ENCODE measurements around the gene TEX10. TPM values are rescaled to one million over a fixed set of nuclear protein-coding genes. Genes with fewer than 3 reads are reported as not detected.

TEX10 gene
- total RNA-seq, 4 donors from 2014 or later, result 17.1 to 33.6 (median 22.9) TPM

DNA sequence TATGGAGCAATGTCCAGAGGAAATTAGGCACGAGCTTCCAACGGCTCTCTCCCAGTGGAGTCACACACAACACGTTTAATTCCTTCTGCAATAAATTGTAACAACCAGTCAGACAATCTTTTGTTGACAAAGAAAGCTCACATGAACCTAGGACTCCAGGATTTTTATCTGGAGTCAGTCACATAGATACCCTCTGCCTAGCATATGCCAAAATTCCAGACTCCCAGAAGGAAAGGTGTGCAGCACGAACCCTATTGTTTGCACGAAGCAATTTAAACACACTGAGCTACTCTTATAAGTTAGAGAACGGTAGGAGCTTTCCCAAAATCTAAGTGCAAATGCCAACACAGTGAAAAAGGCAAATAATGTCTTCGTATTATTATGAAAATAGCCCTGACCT is 67.1 kb downstream of the TEX10 start:
- DNase-seq (ENCODE audit: low spot score in 2 of 2), result no peak
- no peak overlapping the region for H3K4me3 ChIP-seq
- H3K27ac ChIP-seq, result no peak overlapping the region
- WGBS, result 96% methylated on average over 7 of the region's 7 CpGs
- no peaks in the 10 kb centered on the region for H3K27me3 ChIP-seq
- H3K36me3 ChIP-seq, result peaks cover 61% of the 10 kb centered on the region
- peaks cover 13% of the 10 kb centered on the region for H3K9me3 ChIP-seq
- no peaks in the 10 kb centered on the region for H3K4me1 ChIP-seq
- TF ChIP-seq POLR2A (IDR thresholded peaks at IDR 0.05), result no peak
- no peak for TF ChIP-seq EP300 (IDR thresholded peaks at IDR 0.05)
- no peak for TF ChIP-seq POLR2AphosphoS5 (IDR thresholded peaks at IDR 0.05)
- no peak for TF ChIP-seq CTCF (IDR thresholded peaks at IDR 0.05)

DNA sequence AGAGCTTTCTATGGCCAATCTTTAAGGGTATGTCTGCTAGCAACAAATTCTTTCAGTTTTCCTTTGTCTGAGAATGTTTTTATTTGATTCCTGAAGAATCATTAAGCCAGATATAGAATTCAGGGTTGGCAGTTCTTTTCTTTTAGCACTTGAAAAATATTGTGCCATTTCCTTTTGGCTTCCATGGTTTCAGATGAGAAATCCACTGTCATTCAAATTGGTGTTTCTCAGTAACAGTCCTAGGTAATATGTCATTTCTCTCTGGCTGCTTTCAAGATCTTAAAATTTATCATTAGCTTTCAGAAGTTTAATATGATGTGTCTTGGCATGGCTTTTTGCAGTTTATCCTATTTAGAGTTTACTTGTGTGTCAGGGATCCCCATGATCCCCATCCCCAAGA is 67.7 kb downstream of the TEX10 start:
- H3K4me1 ChIP-seq, result no peaks in the 10 kb centered on the region
- no peak overlapping the region for H3K27ac ChIP-seq
- TF ChIP-seq EP300 (IDR thresholded peaks at IDR 0.05), result no peak
- TF ChIP-seq POLR2A (IDR thresholded peaks at IDR 0.05), result no peak
- no peak for TF ChIP-seq CTCF (IDR thresholded peaks at IDR 0.05)
- TF ChIP-seq POLR2AphosphoS5 (IDR thresholded peaks at IDR 0.05), result no peak
- peaks cover 13% of the 10 kb centered on the region for H3K9me3 ChIP-seq
- H3K27me3 ChIP-seq, result no peaks in the 10 kb centered on the region
- no peak overlapping the region for H3K4me3 ChIP-seq
- no peak for DNase-seq (ENCODE audit: low spot score in 2 of 2)
- peaks cover 59% of the 10 kb centered on the region for H3K36me3 ChIP-seq

DNA sequence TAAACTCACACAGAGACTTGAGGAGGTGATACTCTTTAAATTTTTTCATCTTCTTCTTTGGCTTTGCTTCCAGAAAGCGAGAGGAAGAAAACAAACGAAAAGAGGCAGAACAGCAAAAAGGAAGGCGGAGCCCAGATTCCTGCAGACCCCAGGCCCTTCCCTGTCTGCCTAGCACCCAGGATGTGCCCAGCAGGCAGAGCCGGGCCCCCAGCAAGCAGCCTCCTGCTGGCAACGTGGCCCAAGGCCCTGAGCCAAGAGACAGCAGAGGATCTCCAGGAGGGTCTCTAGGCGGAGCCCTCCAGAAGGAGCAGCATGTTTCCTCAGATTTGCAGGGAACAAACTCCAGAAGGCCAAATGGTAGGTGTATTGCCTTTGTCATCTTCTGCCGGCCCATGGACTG is 68.5 kb downstream of the TEX10 start:
- Histone ChIP-seq H3K4me3 (no peak overlapping the region), H3K27me3 (no peaks in the 10 kb centered on the region), H3K4me1 (no peaks in the 10 kb centered on the region), H3K27ac (no peak overlapping the region), H3K36me3 (peaks cover 56% of the 10 kb centered on the region), H3K9me3 (peaks cover 13% of the 10 kb centered on the region)
- 84% methylated on average over 7 of the region's 7 CpGs for WGBS
- DNase-seq (ENCODE audit: low spot score in 2 of 2), result no peak
- TF ChIP-seq EP300 (IDR thresholded peaks at IDR 0.05), result no peak
- no peak for TF ChIP-seq POLR2A (IDR thresholded peaks at IDR 0.05)
- TF ChIP-seq POLR2AphosphoS5 (IDR thresholded peaks at IDR 0.05), result no peak
- no peak for TF ChIP-seq CTCF (IDR thresholded peaks at IDR 0.05)

DNA sequence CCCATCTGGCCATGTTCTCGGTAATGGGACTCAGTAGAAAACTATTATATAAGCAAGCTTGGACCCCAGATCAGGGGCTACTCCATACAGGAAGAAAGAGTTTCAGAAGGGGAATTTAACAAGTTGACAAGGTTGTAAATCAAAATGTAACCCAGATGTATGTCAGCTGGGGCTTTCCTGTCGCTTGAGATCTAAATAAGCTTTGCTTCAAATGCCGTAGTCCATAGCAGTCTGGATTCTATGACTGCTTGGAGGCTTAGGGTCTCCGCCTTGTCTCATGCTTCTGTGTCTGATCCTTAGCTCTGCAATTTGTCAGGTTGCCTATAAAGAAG is 70.4 kb downstream of the TEX10 start:
- H3K36me3 ChIP-seq, result peaks cover 45% of the 10 kb centered on the region
- H3K27me3 ChIP-seq, result no peaks in the 10 kb centered on the region
- no peak for DNase-seq (ENCODE audit: low spot score in 2 of 2)
- H3K4me3 ChIP-seq, result no peak overlapping the region
- 77% methylated on average over 4 of the region's 4 CpGs for WGBS
- no peak overlapping the region for H3K27ac ChIP-seq
- no peak for TF ChIP-seq POLR2A (IDR thresholded peaks at IDR 0.05)
- no peak for TF ChIP-seq EP300 (IDR thresholded peaks at IDR 0.05)
- TF ChIP-seq POLR2AphosphoS5 (IDR thresholded peaks at IDR 0.05), result no peak
- no peak for TF ChIP-seq CTCF (IDR thresholded peaks at IDR 0.05)
- no peaks in the 10 kb centered on the region for H3K4me1 ChIP-seq
- peaks cover 6% of the 10 kb centered on the region for H3K9me3 ChIP-seq

GRCh38 chr9:100281676-100282387 is 70.9 kb downstream of the TEX10 start:
- H3K36me3 ChIP-seq, result peaks cover 39% of the 10 kb centered on the region
- H3K9me3 ChIP-seq, result peaks cover 6% of the 10 kb centered on the region
- no peaks in the 10 kb centered on the region for H3K4me1 ChIP-seq
- H3K27ac ChIP-seq, result no peak overlapping the region
- WGBS, result 87% methylated on average over 7 of the region's 7 CpGs
- no peak for DNase-seq (ENCODE audit: low spot score in 2 of 2)
- TF ChIP-seq CTCF (IDR thresholded peaks at IDR 0.05) (no peak), EP300 (IDR thresholded peaks at IDR 0.05) (no peak), POLR2AphosphoS5 (IDR thresholded peaks at IDR 0.05) (no peak), POLR2A (IDR thresholded peaks at IDR 0.05) (no peak)
- no peak overlapping the region for H3K4me3 ChIP-seq
- H3K27me3 ChIP-seq, result no peaks in the 10 kb centered on the region

Data from suprapubic skin (tissue), 4 donors.